HepG2 (cell line): ENCODE measurements around the gene VKORC1. TPM values are rescaled to one million over a fixed set of nuclear protein-coding genes. Genes with fewer than 3 reads are reported as not detected.
A peak's percentile ranks its signal among the peaks of the same experiment; 100 is the strongest.

Source experiments
- AKAP8 ChIP-seq: sonication (generic); formaldehyde crosslinking; IDR thresholded peaks from 2 replicates; pipeline ENCODE4 v1.5.1; 2020; ENCODE audit warnings: mild to moderate bottlenecking, missing genetic modification reagents
- ATM ChIP-seq: fragments of 450-650 bp; IDR thresholded peaks from 2 replicates; pipeline ENCODE4 v1.7.1; 2017; ENCODE audit warnings: mild to moderate bottlenecking, borderline replicate concordance
- CBX1 ChIP-seq: IDR thresholded peaks from one replicate; pipeline ENCODE4 v1.6.1; 2016; ENCODE audit warnings: antibody characterized with exemption, low read depth
- FIP1L1 ChIP-seq: fragments of 200-400 bp; formaldehyde crosslinking; IDR thresholded peaks from 2 replicates; pipeline ENCODE4 v1.6.1; 2018; ENCODE audit warnings: low read depth, mild to moderate bottlenecking, low read length, moderate library complexity, borderline replicate concordance; ENCODE audit not compliant: insufficient read depth
- FOXC1 ChIP-seq: sonication (generic); formaldehyde crosslinking; IDR thresholded peaks from 2 replicates; pipeline ENCODE4 v1.8.0; 2022; ENCODE audit warnings: mild to moderate bottlenecking, missing genetic modification reagents, borderline replicate concordance
- HDAC2 ChIP-seq: sonication (generic); formaldehyde crosslinking; IDR thresholded peaks from 2 replicates; pipeline ENCODE4 v1.4.0; 2020; ENCODE audit warnings: missing genetic modification reagents
- JUND ChIP-seq: sonication (generic); formaldehyde crosslinking; IDR thresholded peaks from 2 replicates; pipeline ENCODE4 v1.8.0; 2022; ENCODE audit warnings: mild to moderate bottlenecking, missing genetic modification reagents
- KDM1A ChIP-seq: IDR thresholded peaks from 2 replicates; pipeline ENCODE4 v1.6.1; 2016; ENCODE audit warnings: missing compliant biosample characterization
- MAF1 ChIP-seq: sonication (generic); formaldehyde crosslinking; IDR thresholded peaks from 2 replicates; pipeline ENCODE4 v1.5.0; 2020; ENCODE audit warnings: missing genetic modification reagents, borderline replicate concordance
- MAFF ChIP-seq: IDR thresholded peaks from 2 replicates; pipeline ENCODE4 v1.6.1; 2011; ENCODE audit warnings: low read depth, low read length, improper control_type of control experiment
- MBNL3 ChIP-seq: fragments of 250-450 bp; sonication (Bioruptor Pico); conservative IDR thresholded peaks from 2 replicates; pipeline ENCODE4 v1.8.0; 2022; ENCODE audit warnings: mild to moderate bottlenecking, inconsistent platforms
- MLXIP ChIP-seq: sonication (generic); formaldehyde crosslinking; IDR thresholded peaks from 2 replicates; pipeline ENCODE4 v1.9.0; 2021; ENCODE audit warnings: missing genetic modification reagents, borderline replicate concordance
- NCOA1 ChIP-seq: sonication (generic); formaldehyde crosslinking; IDR thresholded peaks from 2 replicates; pipeline ENCODE4 v1.9.0; 2021; ENCODE audit warnings: missing genetic modification reagents
- NCOA5 ChIP-seq: sonication (generic); formaldehyde crosslinking; IDR thresholded peaks from 2 replicates; pipeline ENCODE4 v1.4.0; 2020; ENCODE audit warnings: missing genetic modification reagents
- NFIC ChIP-seq: IDR thresholded peaks from 2 replicates; pipeline ENCODE4 v1.6.1; 2012; ENCODE audit warnings: mild to moderate bottlenecking, low read length, inconsistent platforms
- POGZ ChIP-seq: sonication (generic); formaldehyde crosslinking; IDR thresholded peaks from 2 replicates; pipeline ENCODE4 v1.4.0; 2020; ENCODE audit warnings: mild to moderate bottlenecking, missing genetic modification reagents
- PRPF4 ChIP-seq: fragments of 200-400 bp; formaldehyde crosslinking; IDR thresholded peaks from 2 replicates; pipeline ENCODE4 v1.6.1; 2016; ENCODE audit warnings: low read length, low read depth; ENCODE audit not compliant: poor library complexity, severe bottlenecking
- RAD21 ChIP-seq: fragments of 450-650 bp; formaldehyde crosslinking; IDR thresholded peaks from 2 replicates; pipeline ENCODE4 v1.5.0; 2020; ENCODE audit warnings: mild to moderate bottlenecking
- RXRA ChIP-seq: sonication (generic); formaldehyde crosslinking; IDR thresholded peaks from 2 replicates; pipeline ENCODE4 v1.5.1; 2020; ENCODE audit warnings: missing genetic modification reagents
- TOE1 ChIP-seq: sonication (generic); formaldehyde crosslinking; IDR thresholded peaks from 2 replicates; pipeline ENCODE4 v1.4.0; 2020; ENCODE audit warnings: mild to moderate bottlenecking, missing genetic modification reagents
- ZNF207 ChIP-seq: fragments of 450-650 bp; IDR thresholded peaks from 2 replicates; pipeline ENCODE4 v1.6.1; 2016; ENCODE audit warnings: antibody characterized with exemption, borderline replicate concordance
- ZNF251 ChIP-seq: sonication (generic); formaldehyde crosslinking; IDR thresholded peaks from 2 replicates; pipeline ENCODE4 v1.9.0; 2021; ENCODE audit warnings: mild to moderate bottlenecking, missing genetic modification reagents
- ZNF260 ChIP-seq: sonication (generic); formaldehyde crosslinking; IDR thresholded peaks from 2 replicates; pipeline ENCODE4 v1.4.0; 2020; ENCODE audit warnings: missing genetic modification reagents, low read depth, mild to moderate bottlenecking, borderline replicate concordance
- ZNF382 ChIP-seq: sonication (generic); formaldehyde crosslinking; IDR thresholded peaks from 2 replicates; pipeline ENCODE4 v1.5.0; 2020; ENCODE audit warnings: missing genetic modification reagents, mild to moderate bottlenecking, borderline replicate concordance
- ZNF468 ChIP-seq: sonication (generic); formaldehyde crosslinking; IDR thresholded peaks from 2 replicates; pipeline ENCODE4 v1.8.0; 2022; ENCODE audit warnings: mild to moderate bottlenecking, moderate library complexity, missing genetic modification reagents
- ZNF652 ChIP-seq: IDR thresholded peaks from 2 replicates; pipeline ENCODE4 v1.6.1; 2016; ENCODE audit warnings: low read depth, borderline replicate concordance
- ZNF7 ChIP-seq: IDR thresholded peaks from 2 replicates; pipeline ENCODE4 v1.6.1; 2016; ENCODE audit warnings: missing biosample characterization, missing genetic modification reagents
- ZSCAN5A ChIP-seq: sonication (generic); formaldehyde crosslinking; IDR thresholded peaks from 2 replicates; pipeline ENCODE4 v1.8.0; 2022; ENCODE audit warnings: mild to moderate bottlenecking, missing genetic modification reagents, borderline replicate concordance
- polyA plus RNA-seq, 8 experiments: library from polyadenylated mRNA; depleted of rRNA in 3 of 8; stranded (reverse) in 7 of 8; unstranded in 1 of 8; fragments of >200 nt; fragmentation: Illumina TruSeq in 4 of 8; extraction: Trizol in 4 of 8; gene quantifications; 2 replicates each; pipeline versions ENCODE4 v1.2.1 to v1.2.3, GENCODE V29; 2011 to 2016; ENCODE audit warnings: low read depth in 4 of 8, missing spikeins in 1 of 8, mixed read lengths in 1 of 8; ENCODE audit not compliant: insufficient read depth in 1 of 8
- total RNA-seq, 5 experiments: library from RNA; depleted of rRNA; stranded (reverse); fragments of >200 nt; fragmentation: Illumina TruSeq; extraction: Trizol; gene quantifications; 2 replicates each; pipeline ENCODE4 v1.2.3, GENCODE V29; 2016; ENCODE audit warnings: low read depth in 1 of 5

Gene VKORC1
- total and polyA plus RNA-seq, 2 of the 13 experiments (the other 11 are each of a cell fraction or from before 2014, with no cell fraction given): 141 to 615 TPM

- TF ChIP-seq MAFF (no peak), CBX1 (no peak), ZNF251 (CRISPR knock-in tag) (no peak), TOE1 (no peak), HDAC2 (CRISPR knock-in tag) (no peak), ZNF652 (CRISPR knock-in tag) (no peak), ZNF207 (no peak), JUND (CRISPR knock-in tag) (peak; percentile 35; the same call in 1 of the 2 replicates), MLXIP (CRISPR knock-in tag) (no peak; the same call in 1 of the 2 replicates), POGZ (CRISPR knock-in tag) (peak; percentile 70), ZNF7 (CRISPR knock-in tag) (0 out of 2 replicates have a peak, but pooled peaks have one; percentile 3), KDM1A (peak; percentile 78; the same call in 1 of the 2 replicates), ZNF468 (CRISPR knock-in tag) (0 out of 2 replicates have a peak, but pooled peaks have one; percentile 63), NFIC (no peak), ZNF260 (CRISPR knock-in tag) (no peak), AKAP8 (0 out of 2 replicates have a peak, but pooled peaks have one; percentile 18), MBNL3 (CRISPR knock-in tag) (no peak), PRPF4 (no peak), FIP1L1 (0 out of 2 replicates have a peak, but pooled peaks have one; percentile 31), RAD21 (CRISPR knock-in tag) (peak; percentile 71), MAF1 (CRISPR knock-in tag) (0 out of 2 replicates have a peak, but pooled peaks have one; percentile 35), RXRA (CRISPR knock-in tag) (no peak; the same call in 1 of the 2 replicates), ZSCAN5A (no peak), FOXC1 (CRISPR knock-in tag) (peak; percentile 81; the same call in 1 of the 2 replicates), ATM (no peak), ZNF382 (CRISPR knock-in tag) (no peak), NCOA5 (CRISPR knock-in tag) (no peak), NCOA1 (CRISPR knock-in tag) (no peak; the same call in none of the 2 replicates)
These were observed 21.2 kb downstream of the VKORC1 start (continued) for GRCh38 chr16:31073142-31073969.
